Lower leg skin (tissue), 3 donors: ENCODE results near the gene NPIPB4.
"Not testable (repeated sequence)": the region's sequence is repeated elsewhere in the genome, so short reads cannot be mapped to it uniquely, and the experiment has no call there.

ENCODE experiments used
- CTCF ChIP-seq, 3 donors: fragments of 450-650 bp; IDR thresholded peaks; one replicate each; pipeline ENCODE4 v1.5.1; 2016; ENCODE audit warnings: antibody characterized with exemption in 3 of 3, mild to moderate bottlenecking in 3 of 3, moderate library complexity in 2 of 3
- POLR2A ChIP-seq, 2 donors: fragments of 450-650 bp; IDR thresholded peaks; one replicate each; pipeline ENCODE4 v1.6.1; 2016 to 2017; ENCODE audit warnings: antibody characterized with exemption in 2 of 2, mild to moderate bottlenecking in 1 of 2, moderate library complexity in 1 of 2

DNA sequence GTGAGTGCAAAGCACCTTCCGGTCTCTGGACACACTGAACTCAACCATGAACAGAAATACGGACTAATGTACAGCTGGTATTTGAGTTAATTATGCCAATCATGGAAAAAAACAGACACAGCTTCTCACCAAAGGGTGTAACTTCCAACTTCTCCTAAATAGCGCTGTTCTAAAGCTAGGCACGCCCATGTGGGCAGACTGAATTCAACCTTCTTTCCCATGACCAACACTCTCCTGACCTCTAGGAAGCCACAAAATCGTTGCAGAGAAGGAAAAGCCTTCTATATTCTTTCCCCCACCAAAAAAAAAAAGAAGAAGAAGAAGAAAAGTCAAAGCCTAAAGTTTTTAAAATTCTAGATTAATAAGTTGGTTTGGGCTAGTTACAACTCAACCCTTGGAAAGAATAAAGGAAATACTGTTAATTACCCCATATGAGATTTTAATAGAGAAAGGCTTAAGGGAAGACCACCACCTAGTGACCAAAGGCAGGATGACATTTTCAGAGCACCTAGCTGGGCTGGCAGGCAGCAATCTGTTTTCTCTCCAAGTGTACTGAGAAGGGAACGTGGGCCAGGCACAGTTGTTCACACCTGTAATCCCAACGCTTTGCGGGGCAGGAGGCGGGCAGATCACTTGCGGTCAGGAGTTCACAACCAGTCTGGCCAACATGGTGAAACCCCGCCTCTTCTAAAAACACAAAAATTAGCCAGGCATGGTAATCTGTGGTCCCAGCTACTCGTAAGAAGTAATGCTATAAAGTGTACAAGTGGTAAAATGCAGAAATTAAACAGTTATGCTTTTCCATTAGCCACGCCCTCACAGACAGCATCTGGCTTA, 55.8 kb downstream of the NPIPB4 start:
- not testable (repeated sequence) for TF ChIP-seq CTCF, POLR2A (IDR thresholded peaks at IDR 0.05)
